HG03097 (cell line): ENCODE measurements around the gene RPL31.

Experiments
- ATAC-seq: cut with Tn5 transposase; IDR thresholded peaks from one replicate; pipeline ENCODE4 v1.9.1; 2021; ENCODE audit not compliant: unreplicated experiment, low FRiP score

Gene RPL31

GRCh38 chr2:101053117-101053516 is 51.0 kb downstream of the RPL31 start:
- no peak for ATAC-seq
